ENCODE data around the gene EMP1. TPM values are rescaled to one million over a fixed set of nuclear protein-coding genes. Genes with fewer than 3 reads are reported as not detected.

The EMP1 gene
- total RNA-seq, 1 experiment from 2014 or later: 146 TPM

- H3K9me3 Mint-ChIP-seq (ENCODE audit: low read depth, unreplicated experiment): no peaks in the 10 kb centered on the region
- TF ChIP-seq, protein P1, sequence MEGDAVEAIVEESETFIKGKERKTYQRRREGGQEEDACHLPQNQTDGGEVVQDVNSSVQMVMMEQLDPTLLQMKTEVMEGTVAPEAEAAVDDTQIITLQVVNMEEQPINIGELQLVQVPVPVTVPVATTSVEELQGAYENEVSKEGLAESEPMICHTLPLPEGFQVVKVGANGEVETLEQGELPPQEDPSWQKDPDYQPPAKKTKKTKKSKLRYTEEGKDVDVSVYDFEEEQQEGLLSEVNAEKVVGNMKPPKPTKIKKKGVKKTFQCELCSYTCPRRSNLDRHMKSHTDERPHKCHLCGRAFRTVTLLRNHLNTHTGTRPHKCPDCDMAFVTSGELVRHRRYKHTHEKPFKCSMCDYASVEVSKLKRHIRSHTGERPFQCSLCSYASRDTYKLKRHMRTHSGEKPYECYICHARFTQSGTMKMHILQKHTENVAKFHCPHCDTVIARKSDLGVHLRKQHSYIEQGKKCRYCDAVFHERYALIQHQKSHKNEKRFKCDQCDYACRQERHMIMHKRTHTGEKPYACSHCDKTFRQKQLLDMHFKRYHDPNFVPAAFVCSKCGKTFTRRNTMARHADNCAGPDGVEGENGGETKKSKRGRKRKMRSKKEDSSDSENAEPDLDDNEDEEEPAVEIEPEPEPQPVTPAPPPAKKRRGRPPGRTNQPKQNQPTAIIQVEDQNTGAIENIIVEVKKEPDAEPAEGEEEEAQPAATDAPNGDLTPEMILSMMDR (IDR thresholded peaks at IDR 0.05; ENCODE audit: unreplicated experiment): no peak
- intact Hi-C loops (cut with micrococcal nuclease; ENCODE audit: unreplicated experiment): no loop called here
- no TSS peak for BruUV-seq (replicated peaks)
- peaks cover 35% of the 10 kb centered on the region for H3K4me1 Mint-ChIP-seq (ENCODE audit: low read depth, unreplicated experiment)
- no peak overlapping the region for H3K4me3 Mint-ChIP-seq (ENCODE audit: low read depth, unreplicated experiment)
- DNase-seq: no peak
- no peaks in the 10 kb centered on the region for H3K27me3 Mint-ChIP-seq (ENCODE audit: unreplicated experiment)
- peaks cover 5% of the 10 kb centered on the region for H3K36me3 Mint-ChIP-seq (ENCODE audit: insufficient read depth, unreplicated experiment)
- no peak overlapping the region for H3K27ac Mint-ChIP-seq (ENCODE audit: unreplicated experiment)
- CTCF ChIA-PET: interaction anchor here (0.6 kb wide), 1 partner anchor 62 kb away, joined by 3 read pairs; no protein-coding TSS in a partner anchor
These were observed 33.6 kb upstream of the EMP1 start for GRCh38 chr12:13162904-13163303.

DNA sequence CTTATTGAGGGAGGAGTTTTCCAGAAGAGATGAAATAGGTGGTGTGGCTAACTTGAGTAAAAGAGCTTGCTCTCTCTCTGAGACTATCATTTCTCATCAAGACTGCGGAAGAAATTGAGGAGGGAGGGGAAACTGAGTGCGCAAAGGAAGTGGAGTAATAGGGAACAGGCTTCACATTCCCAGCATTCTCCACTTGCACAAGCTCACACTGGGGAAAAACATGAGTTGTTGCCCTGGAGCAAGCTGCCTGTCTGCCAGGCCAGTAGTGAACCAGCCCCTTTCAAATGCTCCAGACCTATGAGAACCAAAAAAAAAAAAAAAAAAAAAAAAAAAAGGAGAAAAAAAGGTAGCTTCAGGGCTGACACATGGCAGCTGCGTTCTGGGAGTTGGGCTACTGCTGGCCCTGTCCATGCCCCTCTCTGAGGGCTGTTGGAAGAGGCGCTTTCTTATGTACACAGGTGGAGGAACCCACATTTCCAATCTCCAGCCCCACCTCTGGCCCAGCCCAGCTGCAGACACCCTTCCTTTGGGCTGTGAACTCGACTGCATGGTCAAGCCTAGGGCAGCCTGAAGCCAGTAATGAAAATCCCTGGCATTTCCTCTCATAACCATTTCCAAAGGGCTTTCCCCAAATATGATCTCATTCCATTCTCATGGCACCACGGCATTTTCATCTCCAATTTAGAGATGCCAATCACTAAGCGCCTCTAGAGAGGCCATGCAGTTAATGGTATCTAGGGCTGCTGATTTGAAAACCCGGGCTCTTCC, 32.5 kb upstream of the EMP1 start:
- peaks cover 5% of the 10 kb centered on the region for H3K36me3 Mint-ChIP-seq (ENCODE audit: insufficient read depth, unreplicated experiment)
- peaks cover 37% of the 10 kb centered on the region for H3K4me1 Mint-ChIP-seq (ENCODE audit: low read depth, unreplicated experiment)
- H3K4me3 Mint-ChIP-seq (ENCODE audit: low read depth, unreplicated experiment): no peak overlapping the region
- TF ChIP-seq, protein P1 (IDR thresholded peaks at IDR 0.05; ENCODE audit: unreplicated experiment): no peak
- no peaks in the 10 kb centered on the region for H3K27me3 Mint-ChIP-seq (ENCODE audit: unreplicated experiment)
- no TSS peak for BruUV-seq (replicated peaks)
- no peak for DNase-seq
- intact Hi-C loops (cut with micrococcal nuclease; ENCODE audit: unreplicated experiment): no loop called here
- peaks cover 3% of the 10 kb centered on the region for H3K9me3 Mint-ChIP-seq (ENCODE audit: low read depth, unreplicated experiment)
- peak overlapping the region; percentile 32 for H3K27ac Mint-ChIP-seq (ENCODE audit: unreplicated experiment)
- CTCF ChIA-PET: interaction anchor here (0.6 to 1.0 kb wide), 5 partner anchors 13 to 414 kb away, joined by 3 to 8 read pairs (median 6); no protein-coding TSS in a partner anchor

DNA sequence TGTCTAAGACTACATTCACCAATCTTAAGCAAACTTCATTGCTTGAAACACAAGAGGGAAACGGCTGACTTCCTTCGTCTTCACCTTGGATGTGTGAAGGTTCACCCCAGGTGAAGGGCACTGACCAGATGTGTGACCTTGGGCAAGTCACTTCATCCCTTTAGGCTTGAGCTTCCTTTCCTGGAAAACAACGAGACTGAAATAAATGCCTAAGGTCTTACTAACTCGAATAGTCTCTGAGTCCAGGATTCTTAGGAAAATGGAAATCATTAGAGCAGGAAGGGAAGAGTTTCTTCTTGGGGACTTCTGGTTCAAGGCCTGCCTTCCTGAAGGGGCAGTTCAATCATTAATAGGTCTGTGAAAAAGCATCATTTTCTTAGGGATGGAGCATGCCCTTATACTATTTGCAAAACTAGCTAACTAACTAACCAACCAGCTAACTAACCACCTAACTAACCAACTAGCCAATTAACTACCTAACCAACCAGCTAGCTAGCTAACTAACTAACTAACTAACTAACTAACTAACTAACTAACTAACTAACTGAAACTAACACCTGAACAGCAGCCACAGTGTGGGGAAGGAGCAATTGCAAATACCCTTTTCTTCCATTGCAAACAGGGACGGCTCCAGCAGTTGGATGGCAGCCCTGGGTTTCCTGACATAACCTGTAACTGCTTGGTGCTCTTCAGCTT, 31.5 kb upstream of the EMP1 start:
- no TSS peak for BruUV-seq (replicated peaks)
- TF ChIP-seq, protein P1 (IDR thresholded peaks at IDR 0.05; ENCODE audit: unreplicated experiment): no peak
- no peak for DNase-seq
- Mint-ChIP-seq H3K9me3 (ENCODE audit: low read depth, unreplicated experiment) (peaks cover 3% of the 10 kb centered on the region), H3K4me1 (ENCODE audit: low read depth, unreplicated experiment) (peaks cover 37% of the 10 kb centered on the region), H3K27ac (ENCODE audit: unreplicated experiment) (peak overlapping the region; percentile 32), H3K36me3 (ENCODE audit: insufficient read depth, unreplicated experiment) (peaks cover 5% of the 10 kb centered on the region), H3K4me3 (ENCODE audit: low read depth, unreplicated experiment) (no peak overlapping the region), H3K27me3 (ENCODE audit: unreplicated experiment) (no peaks in the 10 kb centered on the region)
- CTCF ChIA-PET: interaction anchor here (0.8 to 1.0 kb wide), 2 partner anchors 12 to 30 kb away, joined by 3 to 4 read pairs; no protein-coding TSS in a partner anchor
- intact Hi-C loops (cut with micrococcal nuclease; ENCODE audit: unreplicated experiment): no loop called here

DNA sequence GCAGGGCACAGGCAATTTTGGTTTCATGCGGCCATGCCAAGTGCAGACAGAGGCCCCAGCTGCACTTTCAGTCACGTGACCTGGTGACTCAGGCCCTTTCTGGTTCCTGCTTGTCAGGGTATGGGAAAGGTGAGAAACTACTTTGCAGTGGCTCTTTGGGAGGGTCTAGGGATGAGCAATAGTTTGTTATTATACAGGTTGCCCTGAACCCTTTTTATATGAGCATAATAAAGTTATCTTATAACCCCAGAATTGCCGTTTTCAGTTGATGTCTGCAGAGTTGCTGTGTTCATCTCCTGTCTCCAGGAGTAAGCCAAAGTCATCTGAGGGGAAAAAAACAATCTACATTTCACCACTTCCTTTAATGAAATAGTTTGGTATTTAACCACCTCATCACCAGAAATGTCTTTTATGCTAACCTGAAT, 30.9 kb upstream of the EMP1 start:
- Mint-ChIP-seq H3K9me3 (ENCODE audit: low read depth, unreplicated experiment) (peaks cover 3% of the 10 kb centered on the region), H3K4me1 (ENCODE audit: low read depth, unreplicated experiment) (peaks cover 41% of the 10 kb centered on the region), H3K4me3 (ENCODE audit: low read depth, unreplicated experiment) (no peak overlapping the region), H3K27ac (ENCODE audit: unreplicated experiment) (peak overlapping the region; percentile 25), H3K36me3 (ENCODE audit: insufficient read depth, unreplicated experiment) (peaks cover 5% of the 10 kb centered on the region), H3K27me3 (ENCODE audit: unreplicated experiment) (no peaks in the 10 kb centered on the region)
- no TSS peak for BruUV-seq (replicated peaks)
- CTCF ChIA-PET: interaction anchor here (0.8 to 1.0 kb wide), 2 partner anchors 13 to 30 kb away, joined by 3 to 4 read pairs; no protein-coding TSS in a partner anchor
- TF ChIP-seq, protein P1 (IDR thresholded peaks at IDR 0.05; ENCODE audit: unreplicated experiment): no peak
- DNase-seq: peak; percentile 85
- intact Hi-C loops (cut with micrococcal nuclease; ENCODE audit: unreplicated experiment): no loop called here

Data from Calu3 (cell line).